ENCODE measurements around the gene HINT2. TPM values are rescaled to one million over a fixed set of nuclear protein-coding genes. Genes with fewer than 3 reads are reported as not detected.

The HINT2 gene
- total RNA-seq, 1 donor from 2014 or later: 24.1 TPM

- peaks cover 24% of the 10 kb centered on the region for H3K4me1 ChIP-seq
- no peaks in the 10 kb centered on the region for H3K9me3 ChIP-seq
- H3K36me3 ChIP-seq: no peaks in the 10 kb centered on the region
- H3K27ac ChIP-seq: peak overlapping the region; percentile 36
- peak overlapping the region in 1 of 2 donors; percentile 97 for H3K4me3 ChIP-seq
- H3K27me3 ChIP-seq: no peaks in the 10 kb centered on the region
- DNase-seq (ENCODE audit: extremely low spot score in 2 of 2): no peak
- intact Hi-C loops (cut with DNase I): loop anchor here (10.0 kb wide), 1 partner anchor 159 kb away; the partner anchor contains the start of genes CCDC107, RMRP and SIT1
- TF ChIP-seq POLR2AphosphoS5 (IDR thresholded peaks at IDR 0.05; ENCODE audit: insufficient read depth in 1 of 2, low read depth in 1 of 2) (no peak), POLR2A (IDR thresholded peaks at IDR 0.05) (no peak), CTCF (IDR thresholded peaks at IDR 0.05) (no peak)
Observed at GRCh38 chr9:35813434-35814105, 1.3 kb downstream of the HINT2 start.

- H3K4me1 ChIP-seq: peaks cover 24% of the 10 kb centered on the region
- TF ChIP-seq CTCF (IDR thresholded peaks at IDR 0.05): no peak
- peak; percentile 73 to 85 for TF ChIP-seq POLR2AphosphoS5 (IDR thresholded peaks at IDR 0.05; ENCODE audit: insufficient read depth in 1 of 2, low read depth in 1 of 2)
- intact Hi-C loops (cut with DNase I): loop anchor here (10.0 kb wide), 1 partner anchor 157 kb away; the partner anchor contains the start of genes CCDC107, RMRP and SIT1
- H3K27me3 ChIP-seq: no peaks in the 10 kb centered on the region
- peak within 1 kb of the TSS; percentile 70 for H3K27ac ChIP-seq
- H3K4me3 ChIP-seq: peak within 1 kb of the TSS; percentile 47 to 65
- peak in 1 of 2 donors; percentile 96 for DNase-seq (ENCODE audit: extremely low spot score in 2 of 2)
- H3K9me3 ChIP-seq: no peaks in the 10 kb centered on the region
- H3K36me3 ChIP-seq: peaks cover 0 to 5% of the 10 kb centered on the region in 2 donors
Observed at GRCh38 chr9:35812025-35812602, 2.7 kb downstream of the HINT2 start, which contains the start of gene SPAG8. TSS of gene SPAG8 (minus strand) at chr9:35812262. CDS start at chr9:35812147, 115 bp downstream.

GRCh38 chr9:35811381-35812024, 3.3 kb downstream of the HINT2 start:
- intact Hi-C loops (cut with DNase I): loop anchor here (10.0 kb wide), 1 partner anchor 157 kb away; the partner anchor contains the start of genes CCDC107, RMRP and SIT1
- DNase-seq (ENCODE audit: extremely low spot score in 2 of 2): no peak
- H3K27ac ChIP-seq: peak overlapping the region; percentile 70

GRCh38 chr9:35810122-35810521, 4.7 kb downstream of the HINT2 start:
- peaks cover 24% of the 10 kb centered on the region for H3K4me1 ChIP-seq
- peaks cover 0 to 20% of the 10 kb centered on the region in 2 donors for H3K36me3 ChIP-seq
- no peak overlapping the region for H3K4me3 ChIP-seq
- TF ChIP-seq POLR2A (IDR thresholded peaks at IDR 0.05) (no peak), CTCF (IDR thresholded peaks at IDR 0.05) (no peak), POLR2AphosphoS5 (IDR thresholded peaks at IDR 0.05; ENCODE audit: insufficient read depth in 1 of 2, low read depth in 1 of 2) (no peak)
- no peak for DNase-seq (ENCODE audit: extremely low spot score in 2 of 2)
- H3K9me3 ChIP-seq: no peaks in the 10 kb centered on the region
- no peaks in the 10 kb centered on the region for H3K27me3 ChIP-seq
- intact Hi-C loops (cut with DNase I): loop anchor here (10.0 kb wide), 1 partner anchor 155 kb away; the partner anchor contains the start of genes CCDC107, RMRP and SIT1
- H3K27ac ChIP-seq: no peak overlapping the region

More at GRCh38 chr9:35811381-35812024, 3.3 kb downstream of the HINT2 start:
- Histone ChIP-seq H3K9me3 (no peaks in the 10 kb centered on the region), H3K27me3 (no peaks in the 10 kb centered on the region), H3K4me3 (peak overlapping the region; percentile 47 to 65), H3K4me1 (peaks cover 24% of the 10 kb centered on the region), H3K36me3 (peaks cover 0 to 11% of the 10 kb centered on the region in 2 donors)
- TF ChIP-seq CTCF (IDR thresholded peaks at IDR 0.05): no peak
- TF ChIP-seq POLR2A (IDR thresholded peaks at IDR 0.05): no peak
- TF ChIP-seq POLR2AphosphoS5 (IDR thresholded peaks at IDR 0.05; ENCODE audit: insufficient read depth in 1 of 2, low read depth in 1 of 2): no peak
